ENCODE data around the gene RTF2.

Gene RTF2

GRCh38 chr20:56468316-56469076 is at the start of gene RTF2:
Gene RTF2 (plus strand): TSS chr20:56468627. CDS start chr20:56468698, 71 bp downstream.
- peak; percentile 95 for DNase-seq

GRCh38 chr20:56420028-56420427 is 48.4 kb upstream of the RTF2 start:
- no peak for DNase-seq

GRCh38 chr20:56420940-56421688 is 47.3 kb upstream of the RTF2 start:
- no peak for DNase-seq

DNA sequence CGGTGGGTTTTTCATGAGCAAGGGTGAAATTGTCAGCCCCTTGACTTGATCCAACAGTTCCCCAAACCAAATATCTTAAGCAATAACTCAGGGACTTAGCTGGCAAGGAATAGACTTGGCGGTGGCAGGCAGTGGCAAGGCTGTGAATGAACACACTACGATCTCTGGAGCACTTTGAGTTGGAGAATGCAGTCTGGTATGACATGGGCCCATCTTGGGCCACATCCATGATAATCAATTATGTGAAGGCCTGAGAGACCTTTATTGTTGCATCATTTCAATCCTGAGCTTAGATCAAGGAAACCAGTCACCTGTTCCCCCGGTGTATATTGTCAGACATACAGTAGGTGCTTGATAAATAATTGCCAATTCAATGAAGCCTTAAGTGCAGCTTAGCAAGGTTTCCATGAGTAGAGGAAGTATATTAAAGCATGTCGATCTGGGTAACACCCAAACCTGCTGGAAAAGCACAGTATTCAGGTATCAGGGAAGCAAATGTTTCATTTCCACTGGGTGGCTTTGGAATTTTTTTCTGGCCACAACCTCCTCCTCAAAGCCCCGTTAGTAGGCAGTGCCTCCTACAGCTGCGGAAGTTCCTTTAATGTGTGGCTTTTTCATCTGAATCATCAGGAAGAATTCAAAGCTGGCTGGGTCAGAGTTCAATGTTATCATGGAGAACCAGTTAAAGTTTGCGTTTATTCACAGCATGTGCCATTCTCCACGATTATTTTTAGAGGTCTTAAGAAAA is 46.2 kb upstream of the RTF2 start:
- peak; percentile 88 for DNase-seq

DNA sequence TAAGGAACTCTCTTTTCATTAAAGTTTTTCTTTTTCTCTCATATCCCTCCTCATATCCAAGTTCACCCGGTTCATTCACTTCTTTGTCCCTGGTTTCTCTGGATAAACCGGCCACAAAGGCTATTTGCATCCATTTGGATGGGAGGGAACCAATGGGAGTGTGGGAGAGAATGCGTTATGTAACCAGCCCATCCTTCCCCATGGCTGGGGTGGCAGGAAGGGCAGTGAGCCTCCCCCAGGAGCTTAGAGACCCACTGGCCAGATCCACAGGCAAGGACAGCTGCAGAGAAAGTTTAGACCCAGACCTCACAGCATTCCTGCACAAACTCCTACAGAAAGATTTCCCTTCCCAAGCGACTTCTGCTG is 45.6 kb upstream of the RTF2 start:
- DNase-seq: no peak

- DNase-seq: no peak
Observed at GRCh38 chr20:56423211-56423610, 45.2 kb upstream of the RTF2 start.

DNA sequence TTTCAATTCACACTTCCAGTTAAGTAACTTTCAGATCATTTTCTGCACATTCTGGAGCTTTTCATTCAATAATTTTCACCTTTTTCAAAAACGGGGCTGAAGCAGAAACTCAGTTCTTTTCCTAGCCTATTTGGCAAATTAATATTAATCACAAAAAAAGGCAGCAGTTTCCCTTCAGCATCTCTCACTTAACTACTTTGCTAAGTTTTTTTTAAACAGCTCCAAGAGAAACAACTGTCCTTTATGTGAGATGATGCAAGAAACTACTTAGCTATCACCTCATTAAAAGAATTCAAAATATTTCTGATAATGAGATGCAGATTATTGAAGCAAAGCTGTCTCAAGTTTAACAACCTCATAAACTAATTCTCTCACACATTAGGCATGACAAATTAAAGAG is 44.5 kb upstream of the RTF2 start:
- DNase-seq: no peak

- no peak for DNase-seq
Observed at GRCh38 chr20:56424931-56425330, 43.5 kb upstream of the RTF2 start.

DNA sequence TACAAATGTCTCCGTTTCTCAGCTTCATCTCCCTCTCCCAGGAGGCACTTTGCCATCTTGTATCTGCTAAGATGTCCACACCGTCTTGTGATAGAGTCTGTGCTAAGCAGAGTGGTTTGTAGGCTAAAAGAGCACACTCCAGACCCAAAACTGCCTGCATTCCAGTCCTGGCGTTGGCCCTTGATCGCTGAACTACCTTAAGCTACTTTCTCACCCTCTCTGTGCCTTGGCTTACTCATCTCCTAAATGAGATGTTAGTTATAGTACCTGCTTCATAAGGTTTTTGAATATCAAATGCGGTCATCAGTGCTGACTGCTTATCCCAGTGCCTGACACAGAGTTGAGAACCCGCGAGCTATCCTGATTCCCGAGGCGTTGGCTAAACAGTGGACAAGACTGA is 42.4 kb upstream of the RTF2 start:
- DNase-seq: no peak

DNA sequence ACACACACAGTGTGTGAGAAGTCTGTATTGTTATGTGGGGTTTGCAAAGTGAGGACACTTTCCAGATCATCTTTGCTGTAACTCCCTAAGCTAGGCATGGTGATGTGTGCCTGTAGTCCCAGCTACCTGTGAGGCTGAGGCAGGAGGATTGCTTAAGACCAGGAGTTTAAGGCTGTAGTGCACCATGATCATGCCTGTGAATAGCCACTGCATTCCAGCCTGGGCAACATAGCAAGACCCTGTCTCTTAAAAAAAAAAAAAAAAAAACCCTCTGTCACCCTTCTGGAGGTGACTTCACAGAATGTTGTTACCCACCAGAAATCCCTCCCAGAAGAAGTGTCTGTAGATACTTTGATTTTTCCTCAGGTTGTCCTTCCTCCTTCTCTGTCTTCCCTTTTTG is 41.5 kb upstream of the RTF2 start:
- DNase-seq: no peak

GRCh38 chr20:56427797-56428196 is 40.6 kb upstream of the RTF2 start:
- no peak for DNase-seq

DNA sequence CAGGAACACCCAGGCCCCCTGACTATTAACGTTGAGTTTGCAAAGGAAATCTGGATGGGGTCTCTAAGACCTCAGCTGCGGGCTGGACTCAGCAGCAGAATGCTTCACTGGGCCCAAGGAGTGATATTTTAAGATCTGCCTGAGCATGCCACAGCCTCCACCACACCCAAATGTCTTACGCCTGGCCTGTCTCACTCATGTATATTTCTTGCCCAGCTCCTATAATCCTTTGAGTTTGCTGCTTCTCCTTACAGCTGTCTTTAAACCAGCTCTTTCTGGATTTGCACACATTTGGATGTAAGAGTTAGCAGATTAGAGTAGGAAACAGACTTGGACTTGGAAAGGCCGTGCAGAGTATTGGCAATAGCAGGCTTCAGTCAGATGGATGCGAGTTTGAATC is 40.0 kb upstream of the RTF2 start:
- no peak for DNase-seq

- no peak for DNase-seq
Observed at GRCh38 chr20:56428881-56429280, 39.5 kb upstream of the RTF2 start.

- peak; percentile 84 for DNase-seq
Observed at GRCh38 chr20:56429502-56429901, 38.9 kb upstream of the RTF2 start.

GRCh38 chr20:56429941-56430340 is 38.5 kb upstream of the RTF2 start:
- no peak for DNase-seq

DNA sequence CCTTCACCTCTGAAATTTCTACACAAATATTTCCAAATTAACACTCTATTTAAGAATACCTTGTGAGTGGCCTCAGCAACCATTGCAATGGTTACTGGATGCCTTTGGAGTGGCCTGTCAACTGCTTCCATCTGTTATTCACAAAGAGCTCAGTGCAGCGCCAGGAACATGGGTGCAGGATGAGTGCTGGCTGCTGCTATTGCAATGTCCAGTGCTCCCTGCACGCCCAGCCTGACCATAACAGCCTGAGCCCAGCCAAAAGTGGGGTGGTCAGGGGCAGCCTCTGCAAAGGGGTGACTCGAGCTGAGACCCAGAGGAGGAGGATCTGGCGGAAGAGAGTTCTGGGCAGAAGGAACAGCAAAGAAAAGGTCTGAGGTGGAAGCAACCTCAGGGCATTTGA is 38.0 kb upstream of the RTF2 start:
- no peak for DNase-seq

GRCh38 chr20:56430957-56431356 is 37.5 kb upstream of the RTF2 start:
- no peak for DNase-seq

DNA sequence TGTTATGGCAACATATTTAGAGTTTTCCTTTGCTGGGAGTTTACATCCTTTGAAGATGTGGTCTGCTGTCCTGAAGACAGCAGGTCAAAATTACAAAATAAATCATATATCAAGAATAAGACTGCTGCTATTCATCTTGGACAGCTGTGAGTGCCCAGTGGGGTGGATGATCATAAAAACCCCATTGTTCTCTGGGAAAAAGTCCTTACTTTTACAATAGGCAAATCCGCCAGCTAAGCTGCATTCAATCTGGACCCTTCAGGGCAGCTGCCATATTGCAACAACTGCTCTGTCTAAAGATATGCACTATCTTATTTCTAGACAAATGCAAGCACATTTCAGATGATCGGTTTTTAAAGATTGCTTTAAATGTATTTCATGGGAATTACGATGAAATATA is 37.0 kb upstream of the RTF2 start:
- DNase-seq: no peak

DNA sequence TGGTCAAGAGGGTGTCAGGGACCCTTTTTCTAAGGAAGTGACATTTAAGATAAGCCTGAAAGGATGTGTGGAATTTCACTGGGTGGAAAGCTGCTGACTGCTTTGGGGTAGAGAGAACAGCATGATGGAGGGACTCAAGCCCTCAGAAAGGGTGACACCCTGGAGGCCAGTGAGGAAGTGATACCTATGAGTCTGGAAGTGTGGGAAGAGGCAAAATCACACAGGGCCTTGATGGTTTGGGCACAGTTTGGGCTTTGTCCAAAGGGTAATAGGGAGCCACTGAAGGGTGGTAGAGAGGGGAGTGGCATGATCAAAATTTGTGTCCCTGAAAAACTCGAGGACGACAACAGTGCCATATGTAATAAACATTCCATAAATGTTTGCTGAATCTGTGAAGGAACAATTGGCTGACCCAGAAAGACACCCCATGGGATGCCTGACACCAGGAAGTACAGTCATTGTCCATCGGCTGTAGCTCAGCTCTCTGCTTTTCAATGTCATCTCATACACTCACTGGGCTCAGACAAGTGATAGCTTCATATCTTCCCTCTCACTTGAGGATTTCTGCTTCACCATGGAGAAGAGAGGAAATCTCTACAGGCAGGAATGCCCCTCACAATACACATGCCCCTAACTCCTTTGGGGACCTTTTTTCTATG is 35.1 kb upstream of the RTF2 start:
- DNase-seq: peak; percentile 49

- DNase-seq: peak; percentile 71
Observed at GRCh38 chr20:56433880-56434255, 34.6 kb upstream of the RTF2 start.

GRCh38 chr20:56437196-56437960 is 31.0 kb upstream of the RTF2 start:
- DNase-seq: no peak

- DNase-seq: no peak
Observed at GRCh38 chr20:56438284-56438683, 30.1 kb upstream of the RTF2 start.
